ENCODE data around the gene EIF5. TPM values are rescaled to one million over a fixed set of nuclear protein-coding genes. Genes with fewer than 3 reads are reported as not detected.

EIF5 gene
- total RNA-seq, 1 experiment from 2014 or later: 356 TPM

- Histone ChIP-seq H3K23ac (ENCODE audit: insufficient read length, low read depth, low read length) (no peak overlapping the region), H3K9ac (ENCODE audit: extremely low read depth, insufficient read length, low read length) (no peak overlapping the region), H3K14ac (ENCODE audit: insufficient read depth, low read length) (no peak overlapping the region), H4K20me1 (ENCODE audit: control insufficient read depth, insufficient read depth, insufficient read length) (no peaks in the 10 kb centered on the region), H4K91ac (ENCODE audit: insufficient read length, low read depth, low read length) (no peak overlapping the region), H3K27ac (ENCODE audit: insufficient read length, low read depth, low read length) (no peak overlapping the region), H3K9me3 (ENCODE audit: control insufficient read depth, low read depth, low read length) (no peaks in the 10 kb centered on the region), H4K5ac (ENCODE audit: insufficient read length, low read depth, low read length) (no peak overlapping the region), H3K27me3 (ENCODE audit: insufficient read depth, low read length) (no peaks in the 10 kb centered on the region), H3K4me2 (ENCODE audit: insufficient read depth, insufficient read length, low read length) (no peak overlapping the region), H3K79me2 (ENCODE audit: insufficient read depth, low read length) (no peaks in the 10 kb centered on the region), H3K4me1 (ENCODE audit: insufficient read depth, low read length) (peaks cover 2% of the 10 kb centered on the region; the same call in 1 of the 2 replicates), H3K4ac (ENCODE audit: low read depth, low read length) (no peak overlapping the region), H2BK120ac (ENCODE audit: low read depth, low read length, poor library complexity, severe bottlenecking) (no peak overlapping the region), H4K8ac (replicated peaks; ENCODE audit: insufficient read length, low read depth, low read length) (no peak overlapping the region), H2BK15ac (ENCODE audit: low read depth, low read length) (no peak overlapping the region), H3K56ac (ENCODE audit: insufficient read length, low read depth, low read length) (no peak overlapping the region), H3K23me2 (ENCODE audit: insufficient read length, low read depth, low read length, poor library complexity, severe bottlenecking) (peaks cover 2% of the 10 kb centered on the region), H3K79me1 (ENCODE audit: insufficient read depth, low read depth, low read length, poor library complexity, severe bottlenecking) (no peaks in the 10 kb centered on the region), H3K18ac (ENCODE audit: insufficient read length, low read depth, low read length) (no peak overlapping the region), H2AK5ac (ENCODE audit: insufficient read length, low read length) (no peak overlapping the region), H2BK20ac (ENCODE audit: low read depth, low read length, poor library complexity, severe bottlenecking) (no peak overlapping the region), H2AFZ (ENCODE audit: low read length) (no peak overlapping the region), H2BK12ac (ENCODE audit: insufficient read length, low read depth, low read length) (no peak overlapping the region), H2BK5ac (ENCODE audit: insufficient read length, low read length) (no peak overlapping the region), H3T11ph (ENCODE audit: low read length) (no peak overlapping the region)
- Mint-ChIP-seq H3K4me1 (peaks cover 17 to 25% of the 10 kb centered on the region in 2 experiments), H3K9me3 (no peaks in the 10 kb centered on the region; a peak in 1 of 5 replicates), H3K27ac (peak overlapping the region in 1 of 3 experiments; percentile 68; a peak in 1 of 7 replicates), H3K4me3 (no peak overlapping the region; a peak in 1 of 5 replicates), H3K36me3 (ENCODE audit: insufficient read depth in 1 of 3, low read depth in 3 of 3) (0 out of 7 replicates have a peak, but pooled peaks cover 0 to 1% (median under 1%) of the 10 kb centered on the region in 3 experiments), H3K27me3 (ENCODE audit: low read depth) (peaks cover under 1% of the 10 kb centered on the region; the same call in 1 of the 2 replicates)
- no peak for DNase-seq
- WGBS (ENCODE audit: extremely low coverage, insufficient read length, low lambda C conversion rate): no CpG with 5 or more reads among the region's 5 CpGs
- TF ChIP-seq CTCF (conservative IDR thresholded peaks at IDR 0.05): no peak
These were observed 5.1 kb upstream of the EIF5 start for GRCh38 chr14:103328941-103329340.

All from H9 (cell line).